Endothelial cell of umbilical vein (primary cell): Measurements from ENCODE around the gene MYH15.

Source experiments
- CTCF ChIP-seq, 2 donors: IDR thresholded peaks; 1 replicate in 1 of 2; 2 replicates in 1 of 2; pipeline ENCODE4 v1.5.1; 2011; ENCODE audit warnings: low read length in 2 of 2, mild to moderate bottlenecking in 2 of 2, moderate library complexity in 2 of 2, control low read depth in 1 of 2, inconsistent platforms in 1 of 2, low read depth in 1 of 2; ENCODE audit not compliant: insufficient read depth in 1 of 2; ENCODE audit errors: extremely low read depth in 1 of 2
- EZH2 ChIP-seq: IDR thresholded peaks from 2 replicates; pipeline ENCODE4 v1.6.1; 2012; ENCODE audit warnings: borderline replicate concordance, low read depth, mild to moderate bottlenecking, moderate library complexity, low read length, inconsistent platforms; ENCODE audit not compliant: severe bottlenecking
- GATA2 ChIP-seq: IDR thresholded peaks from 2 replicates; pipeline ENCODE4 v1.7.0; 2011; ENCODE audit warnings: low read depth, mild to moderate bottlenecking, moderate library complexity, mixed read lengths, low read length; ENCODE audit not compliant: insufficient read length, insufficient read depth
- JUN ChIP-seq: IDR thresholded peaks from 2 replicates; pipeline ENCODE4 v1.6.1; 2011; ENCODE audit warnings: borderline replicate concordance, low read depth; ENCODE audit not compliant: insufficient read length, insufficient read depth
- MAX ChIP-seq: IDR thresholded peaks from 2 replicates; pipeline ENCODE4 v1.6.1; 2011; ENCODE audit not compliant: insufficient read depth, insufficient read length
- MYC ChIP-seq: IDR thresholded peaks from one replicate; pipeline ENCODE4 v1.6.1; 2011; ENCODE audit warnings: mild to moderate bottlenecking, low read depth, low read length
- POLR2A ChIP-seq: IDR thresholded peaks from 2 replicates; pipeline ENCODE4 v1.6.1; 2012; ENCODE audit warnings: low read depth, mild to moderate bottlenecking, control low read depth, low read length
- POLR2AphosphoS5 ChIP-seq: IDR thresholded peaks from 2 replicates; pipeline ENCODE4 v1.6.1; 2012; ENCODE audit warnings: low read depth, mild to moderate bottlenecking, control low read depth, low read length, moderate library complexity; ENCODE audit not compliant: insufficient read depth

GRCh38 chr3:108475220-108475782, 35.1 kb downstream of the MYH15 start:
- TF ChIP-seq JUN (no peak), EZH2 (no peak), CTCF (IDR thresholded peaks at IDR 0.05; ENCODE audit: extremely low read depth in 1 of 2, insufficient read depth in 1 of 2, low read depth in 1 of 2, low read length in 2 of 2) (no peak), POLR2AphosphoS5 (no peak), GATA2 (no peak), POLR2A (no peak), MYC (no peak), MAX (no peak)
